HEK293 (cell line): Measurements from ENCODE around the gene OSTF1.

Experiments
- SP7 ChIP-seq: fragments of 450-650 bp; formaldehyde crosslinking; IDR thresholded peaks from 2 replicates; pipeline ENCODE4 v1.5.1; 2016; ENCODE audit warnings: missing biosample characterization, missing genetic modification characterization
- YY1 ChIP-seq: fragments of 450-650 bp; formaldehyde crosslinking; IDR thresholded peaks from 2 replicates; pipeline ENCODE4 v1.5.1; 2018; ENCODE audit warnings: missing biosample characterization, missing genetic modification characterization
- ZNF311 ChIP-seq: fragments of 450-650 bp; formaldehyde crosslinking; IDR thresholded peaks from 2 replicates; pipeline ENCODE4 v1.5.1; 2017; ENCODE audit warnings: missing biosample characterization, missing genetic modification characterization, borderline replicate concordance
- ZNF843 ChIP-seq: fragments of 450-650 bp; formaldehyde crosslinking; IDR thresholded peaks from 2 replicates; pipeline ENCODE4 v1.5.1; 2016; ENCODE audit warnings: missing biosample characterization, missing genetic modification characterization
- TF ChIP-seq, protein P1 (sequence below): fragments of 450-650 bp; formaldehyde crosslinking; IDR thresholded peaks from 2 replicates; pipeline ENCODE4 v1.5.1; 2016; ENCODE audit warnings: missing biosample characterization, missing genetic modification characterization, low read depth
- TF ChIP-seq, protein P2 (sequence below): fragments of 450-650 bp; formaldehyde crosslinking; IDR thresholded peaks from 2 replicates; pipeline ENCODE4 v1.5.1; 2016; ENCODE audit warnings: missing biosample characterization, missing genetic modification characterization
- TF ChIP-seq, protein P3 (sequence below): sonication (generic); formaldehyde crosslinking; IDR thresholded peaks from 2 replicates; pipeline ENCODE4 v1.8.1; 2022; ENCODE audit warnings: mild to moderate bottlenecking, moderate library complexity, missing genetic modification reagents

DNA sequence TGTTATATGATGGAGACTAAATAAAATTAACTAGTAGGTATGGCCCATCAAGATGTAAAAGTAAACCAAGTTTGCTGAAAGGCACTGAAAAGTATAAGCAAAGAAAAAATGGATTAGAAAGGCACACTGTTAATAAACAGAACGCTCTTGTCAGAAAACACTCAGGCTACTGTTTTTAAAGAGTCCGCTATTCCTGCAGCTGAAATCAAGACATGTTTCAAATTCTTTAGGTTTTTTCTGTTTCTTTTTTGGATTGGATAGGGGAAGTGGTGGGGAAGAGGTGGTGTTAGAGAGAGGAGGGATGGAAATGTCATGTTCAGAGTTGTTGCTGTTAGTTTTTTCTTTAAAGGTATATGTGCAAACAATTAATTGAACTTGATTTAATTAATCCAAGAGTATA lies 17.5 kb downstream of the OSTF1 start:
- TF ChIP-seq, protein P1, sequence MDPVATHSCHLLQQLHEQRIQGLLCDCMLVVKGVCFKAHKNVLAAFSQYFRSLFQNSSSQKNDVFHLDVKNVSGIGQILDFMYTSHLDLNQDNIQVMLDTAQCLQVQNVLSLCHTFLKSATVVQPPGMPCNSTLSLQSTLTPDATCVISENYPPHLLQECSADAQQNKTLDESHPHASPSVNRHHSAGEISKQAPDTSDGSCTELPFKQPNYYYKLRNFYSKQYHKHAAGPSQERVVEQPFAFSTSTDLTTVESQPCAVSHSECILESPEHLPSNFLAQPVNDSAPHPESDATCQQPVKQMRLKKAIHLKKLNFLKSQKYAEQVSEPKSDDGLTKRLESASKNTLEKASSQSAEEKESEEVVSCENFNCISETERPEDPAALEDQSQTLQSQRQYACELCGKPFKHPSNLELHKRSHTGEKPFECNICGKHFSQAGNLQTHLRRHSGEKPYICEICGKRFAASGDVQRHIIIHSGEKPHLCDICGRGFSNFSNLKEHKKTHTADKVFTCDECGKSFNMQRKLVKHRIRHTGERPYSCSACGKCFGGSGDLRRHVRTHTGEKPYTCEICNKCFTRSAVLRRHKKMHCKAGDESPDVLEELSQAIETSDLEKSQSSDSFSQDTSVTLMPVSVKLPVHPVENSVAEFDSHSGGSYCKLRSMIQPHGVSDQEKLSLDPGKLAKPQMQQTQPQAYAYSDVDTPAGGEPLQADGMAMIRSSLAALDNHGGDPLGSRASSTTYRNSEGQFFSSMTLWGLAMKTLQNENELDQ (tag by site-specific recombination): no peak
- TF ChIP-seq ZNF843: no peak
- TF ChIP-seq, protein P2, sequence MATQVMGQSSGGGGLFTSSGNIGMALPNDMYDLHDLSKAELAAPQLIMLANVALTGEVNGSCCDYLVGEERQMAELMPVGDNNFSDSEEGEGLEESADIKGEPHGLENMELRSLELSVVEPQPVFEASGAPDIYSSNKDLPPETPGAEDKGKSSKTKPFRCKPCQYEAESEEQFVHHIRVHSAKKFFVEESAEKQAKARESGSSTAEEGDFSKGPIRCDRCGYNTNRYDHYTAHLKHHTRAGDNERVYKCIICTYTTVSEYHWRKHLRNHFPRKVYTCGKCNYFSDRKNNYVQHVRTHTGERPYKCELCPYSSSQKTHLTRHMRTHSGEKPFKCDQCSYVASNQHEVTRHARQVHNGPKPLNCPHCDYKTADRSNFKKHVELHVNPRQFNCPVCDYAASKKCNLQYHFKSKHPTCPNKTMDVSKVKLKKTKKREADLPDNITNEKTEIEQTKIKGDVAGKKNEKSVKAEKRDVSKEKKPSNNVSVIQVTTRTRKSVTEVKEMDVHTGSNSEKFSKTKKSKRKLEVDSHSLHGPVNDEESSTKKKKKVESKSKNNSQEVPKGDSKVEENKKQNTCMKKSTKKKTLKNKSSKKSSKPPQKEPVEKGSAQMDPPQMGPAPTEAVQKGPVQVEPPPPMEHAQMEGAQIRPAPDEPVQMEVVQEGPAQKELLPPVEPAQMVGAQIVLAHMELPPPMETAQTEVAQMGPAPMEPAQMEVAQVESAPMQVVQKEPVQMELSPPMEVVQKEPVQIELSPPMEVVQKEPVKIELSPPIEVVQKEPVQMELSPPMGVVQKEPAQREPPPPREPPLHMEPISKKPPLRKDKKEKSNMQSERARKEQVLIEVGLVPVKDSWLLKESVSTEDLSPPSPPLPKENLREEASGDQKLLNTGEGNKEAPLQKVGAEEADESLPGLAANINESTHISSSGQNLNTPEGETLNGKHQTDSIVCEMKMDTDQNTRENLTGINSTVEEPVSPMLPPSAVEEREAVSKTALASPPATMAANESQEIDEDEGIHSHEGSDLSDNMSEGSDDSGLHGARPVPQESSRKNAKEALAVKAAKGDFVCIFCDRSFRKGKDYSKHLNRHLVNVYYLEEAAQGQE (tag by site-specific recombination): no peak
- TF ChIP-seq SP7 (tag by site-specific recombination): no peak
- no peak for TF ChIP-seq YY1
- TF ChIP-seq, protein P3, sequence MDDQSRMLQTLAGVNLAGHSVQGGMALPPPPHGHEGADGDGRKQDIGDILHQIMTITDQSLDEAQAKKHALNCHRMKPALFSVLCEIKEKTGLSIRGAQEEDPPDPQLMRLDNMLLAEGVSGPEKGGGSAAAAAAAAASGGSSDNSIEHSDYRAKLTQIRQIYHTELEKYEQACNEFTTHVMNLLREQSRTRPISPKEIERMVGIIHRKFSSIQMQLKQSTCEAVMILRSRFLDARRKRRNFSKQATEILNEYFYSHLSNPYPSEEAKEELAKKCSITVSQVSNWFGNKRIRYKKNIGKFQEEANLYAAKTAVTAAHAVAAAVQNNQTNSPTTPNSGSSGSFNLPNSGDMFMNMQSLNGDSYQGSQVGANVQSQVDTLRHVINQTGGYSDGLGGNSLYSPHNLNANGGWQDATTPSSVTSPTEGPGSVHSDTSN (CRISPR knock-in tag): no peak
- no peak for TF ChIP-seq ZNF311 (tag by site-specific recombination)
